ENCODE measurements around the gene RIBC2. TPM values are rescaled to one million over a fixed set of nuclear protein-coding genes. Genes with fewer than 3 reads are reported as not detected.

The RIBC2 gene
- polyA plus RNA-seq, 2 of the 4 experiments (the other 2 are of a cell fraction), result 3.0 to 3.8 TPM

GRCh38 chr22:45429981-45430775 lies 16.7 kb downstream of the RIBC2 start:
- no peak overlapping the region for H3K4me2 ChIP-seq
- no peaks in the 10 kb centered on the region for H3K9me3 ChIP-seq

GRCh38 chr22:45430871-45431270 lies 17.4 kb downstream of the RIBC2 start:
- ChIA-PET POLR2A (no interaction called here), CTCF (no interaction called here)
- Histone ChIP-seq H3K4me2 (no peak overlapping the region), H3K9me3 (no peaks in the 10 kb centered on the region), H3K4me1 (peaks cover 6% of the 10 kb centered on the region), H3K27ac (no peak overlapping the region), H3K4me3 (no peak overlapping the region)
- ATAC-seq (no peak), DNase-seq (ENCODE audit: low read depth in 1 of 2, low spot score in 1 of 2) (no peak), FAIRE-seq (no peak)
- TF ChIP-seq POLR2A (IDR thresholded peaks at IDR 0.05; ENCODE audit: low read length) (no peak), NFE2L2 (conservative IDR thresholded peaks at IDR 0.05; ENCODE audit: low read length) (no peak)
- WGBS (ENCODE audit: missing lambda C conversion rate), result 94% methylated on average over 11 of the region's 19 CpGs

More at GRCh38 chr22:45429981-45430775, 16.7 kb downstream of the RIBC2 start:
- ATAC-seq, result no peak
- no peak for TF ChIP-seq CTCF (IDR thresholded peaks at IDR 0.05)
- TF ChIP-seq HOXB5 (CRISPR knock-in tag; IDR thresholded peaks at IDR 0.05), result no peak
- TF ChIP-seq, protein P1, sequence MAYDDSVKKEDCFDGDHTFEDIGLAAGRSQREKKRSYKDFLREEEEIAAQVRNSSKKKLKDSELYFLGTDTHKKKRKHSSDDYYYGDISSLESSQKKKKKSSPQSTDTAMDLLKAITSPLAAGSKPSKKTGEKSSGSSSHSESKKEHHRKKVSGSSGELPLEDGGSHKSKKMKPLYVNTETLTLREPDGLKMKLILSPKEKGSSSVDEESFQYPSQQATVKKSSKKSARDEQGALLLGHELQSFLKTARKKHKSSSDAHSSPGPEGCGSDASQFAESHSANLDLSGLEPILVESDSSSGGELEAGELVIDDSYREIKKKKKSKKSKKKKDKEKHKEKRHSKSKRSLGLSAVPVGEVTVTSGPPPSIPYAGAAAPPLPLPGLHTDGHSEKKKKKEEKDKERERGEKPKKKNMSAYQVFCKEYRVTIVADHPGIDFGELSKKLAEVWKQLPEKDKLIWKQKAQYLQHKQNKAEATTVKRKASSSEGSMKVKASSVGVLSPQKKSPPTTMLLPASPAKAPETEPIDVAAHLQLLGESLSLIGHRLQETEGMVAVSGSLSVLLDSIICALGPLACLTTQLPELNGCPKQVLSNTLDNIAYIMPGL (CRISPR knock-in tag; IDR thresholded peaks at IDR 0.05; ENCODE audit: borderline replicate concordance), result no peak
- TF ChIP-seq CHD2 (IDR thresholded peaks at IDR 0.05; ENCODE audit: low read length, partially characterized antibody), result no peak
- TF ChIP-seq NPAS2 (CRISPR knock-in tag; IDR thresholded peaks at IDR 0.05; ENCODE audit: borderline replicate concordance), result no peak
- TF ChIP-seq JUNB (IDR thresholded peaks at IDR 0.05), result no peak
- no peak for TF ChIP-seq MAZ (IDR thresholded peaks at IDR 0.05; ENCODE audit: borderline replicate concordance, low read depth, low read length)
- TF ChIP-seq NFE2L2 (conservative IDR thresholded peaks at IDR 0.05; ENCODE audit: low read length), result no peak
- no peak for TF ChIP-seq HOXA7 (CRISPR knock-in tag; IDR thresholded peaks at IDR 0.05)
- TF ChIP-seq RARB (CRISPR knock-in tag; IDR thresholded peaks at IDR 0.05), result no peak
- no peak for TF ChIP-seq ZFP36 (IDR thresholded peaks at IDR 0.05; ENCODE audit: borderline replicate concordance, partially characterized antibody)
- no peak for TF ChIP-seq SMC3 (IDR thresholded peaks at IDR 0.05)
- TF ChIP-seq, protein P2, sequence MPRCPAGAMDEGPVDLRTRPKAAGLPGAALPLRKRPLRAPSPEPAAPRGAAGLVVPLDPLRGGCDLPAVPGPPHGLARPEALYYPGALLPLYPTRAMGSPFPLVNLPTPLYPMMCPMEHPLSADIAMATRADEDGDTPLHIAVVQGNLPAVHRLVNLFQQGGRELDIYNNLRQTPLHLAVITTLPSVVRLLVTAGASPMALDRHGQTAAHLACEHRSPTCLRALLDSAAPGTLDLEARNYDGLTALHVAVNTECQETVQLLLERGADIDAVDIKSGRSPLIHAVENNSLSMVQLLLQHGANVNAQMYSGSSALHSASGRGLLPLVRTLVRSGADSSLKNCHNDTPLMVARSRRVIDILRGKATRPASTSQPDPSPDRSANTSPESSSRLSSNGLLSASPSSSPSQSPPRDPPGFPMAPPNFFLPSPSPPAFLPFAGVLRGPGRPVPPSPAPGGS (IDR thresholded peaks at IDR 0.05), result no peak
- no peak for TF ChIP-seq CHD4 (IDR thresholded peaks at IDR 0.05; ENCODE audit: borderline replicate concordance)
- TF ChIP-seq ESRRA (IDR thresholded peaks at IDR 0.05; ENCODE audit: borderline replicate concordance, low read length), result no peak
- TF ChIP-seq CBX8 (IDR thresholded peaks at IDR 0.05), result no peak
- TF ChIP-seq ZC3H11A (IDR thresholded peaks at IDR 0.05), result no peak
- TF ChIP-seq POLR2A (IDR thresholded peaks at IDR 0.05; ENCODE audit: low read length), result no peak
- H3K4me1 ChIP-seq, result no peaks in the 10 kb centered on the region
- ChIA-PET POLR2A (no interaction called here), CTCF (interaction anchor here (1.3 kb wide), 1 partner anchor 124 kb away, joined by 4 read pairs; no protein-coding TSS in a partner anchor)
- no peak for DNase-seq (ENCODE audit: low read depth in 1 of 2, low spot score in 1 of 2)
- H3K27ac ChIP-seq, result no peak overlapping the region
- WGBS (ENCODE audit: missing lambda C conversion rate), result 85% methylated on average over 7 of the region's 18 CpGs
- FAIRE-seq, result no peak
- H3K4me3 ChIP-seq, result no peak overlapping the region

GRCh38 chr22:45434981-45435380 lies 21.5 kb downstream of the RIBC2 start:
- Histone ChIP-seq H3K4me2 (no peak overlapping the region), H3K4me1 (peaks cover 9% of the 10 kb centered on the region), H3K9me3 (no peaks in the 10 kb centered on the region), H3K4me3 (no peak overlapping the region), H3K27ac (peak overlapping the region in 1 of 2 experiments; percentile 81; a peak in 2 of 6 replicates)
- DNase-seq (ENCODE audit: low read depth in 1 of 2, low spot score in 1 of 2), result no peak
- FAIRE-seq, result no peak
- no peak for TF ChIP-seq RAD21 (conservative IDR thresholded peaks at IDR 0.05 in 1 of 2, IDR thresholded peaks at IDR 0.05 in 1 of 2)
- TF ChIP-seq MYC (IDR thresholded peaks at IDR 0.05; ENCODE audit: borderline replicate concordance, low read length), result no peak
- TF ChIP-seq RCOR1 (IDR thresholded peaks at IDR 0.05; ENCODE audit: low read depth, low read length), result no peak
- TF ChIP-seq KDM5A (IDR thresholded peaks at IDR 0.05), result no peak
- no peak for TF ChIP-seq ZSCAN20 (CRISPR knock-in tag; IDR thresholded peaks at IDR 0.05)
- TF ChIP-seq FOSL2 (IDR thresholded peaks at IDR 0.05), result no peak
- no peak for TF ChIP-seq FOSL2 (CRISPR knock-in tag; IDR thresholded peaks at IDR 0.05)
- TF ChIP-seq JUNB (IDR thresholded peaks at IDR 0.05), result no peak
- TF ChIP-seq MAZ (IDR thresholded peaks at IDR 0.05; ENCODE audit: borderline replicate concordance, low read depth, low read length), result no peak
- no peak for TF ChIP-seq TFCP2L1 (CRISPR knock-in tag; IDR thresholded peaks at IDR 0.05)
- TF ChIP-seq PHF8 (IDR thresholded peaks at IDR 0.05; ENCODE audit: borderline replicate concordance, low read depth), result no peak
- TF ChIP-seq JUN (IDR thresholded peaks at IDR 0.05), result no peak
- TF ChIP-seq MAFK (IDR thresholded peaks at IDR 0.05; ENCODE audit: partially characterized antibody), result no peak
- no peak for TF ChIP-seq HOXB13 (CRISPR knock-in tag; IDR thresholded peaks at IDR 0.05; ENCODE audit: low read depth)
- TF ChIP-seq RARB (CRISPR knock-in tag; IDR thresholded peaks at IDR 0.05), result no peak
- no peak for TF ChIP-seq CHD2 (IDR thresholded peaks at IDR 0.05; ENCODE audit: low read length, partially characterized antibody)
- no peak for ATAC-seq
- ChIA-PET POLR2A (no interaction called here), CTCF (interaction anchor here (0.7 to 1.2 kb wide), 3 partner anchors 13 to 166 kb away, joined by 3 to 4 read pairs (median 3); no protein-coding TSS in a partner anchor)
- WGBS (ENCODE audit: missing lambda C conversion rate), result 79% methylated on average over 6 of the region's 6 CpGs
